ENCODE data around the gene PAM16.
A peak's percentile ranks its signal among the peaks of the same experiment; 100 is the strongest.
"Not testable (repeated sequence)": the region's sequence is repeated elsewhere in the genome, so short reads cannot be mapped to it uniquely, and the experiment has no call there.

Gene PAM16

DNA sequence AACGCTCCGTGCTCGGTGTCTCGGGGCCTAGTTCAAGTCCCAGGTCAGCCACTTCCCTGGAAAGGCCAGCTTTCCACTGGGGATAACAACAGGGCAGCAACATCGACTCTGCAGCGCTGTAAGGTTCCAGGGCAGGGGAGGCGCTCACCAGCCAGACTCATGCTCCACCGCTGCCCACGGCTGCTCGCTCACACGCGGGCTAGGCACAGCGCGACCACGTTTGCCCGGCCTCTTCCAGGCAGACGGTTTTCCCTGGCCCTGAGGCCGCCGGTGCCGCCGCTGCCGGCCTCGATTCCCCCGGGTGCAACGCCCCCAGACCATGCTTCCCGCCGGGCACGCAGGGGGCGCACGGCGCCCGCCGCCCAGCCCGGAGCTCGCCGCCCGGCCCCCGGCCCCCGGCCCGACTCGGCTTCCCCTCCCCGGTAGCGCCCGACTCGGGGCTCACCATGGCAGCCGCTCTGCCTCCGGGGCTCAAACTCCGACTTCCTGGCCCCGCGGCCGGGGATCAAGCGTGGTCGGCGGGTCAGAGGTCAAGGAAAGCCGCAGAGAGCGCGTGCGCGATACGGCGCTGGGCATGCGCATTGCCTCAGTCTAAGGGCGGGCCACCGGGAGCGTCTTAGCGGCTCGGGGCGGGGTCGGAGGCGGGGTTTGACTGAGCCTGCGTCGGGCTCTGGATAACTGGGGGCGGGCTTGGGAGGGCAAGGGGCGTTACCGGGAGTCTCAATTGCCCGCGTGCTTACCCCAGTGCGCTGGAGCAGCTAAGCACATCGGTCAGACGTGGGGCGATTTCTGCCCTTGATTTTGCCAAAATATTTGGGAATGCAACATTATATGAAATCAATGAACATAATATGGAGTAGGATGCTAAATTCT is at the start of gene PAM16:
Gene PAM16 (minus strand): TSS at position 535 of the 873 bp plus-strand sequence. CDS start 87 bp downstream, at position 448.
- peak; percentile 93 for DNase-seq

DNA sequence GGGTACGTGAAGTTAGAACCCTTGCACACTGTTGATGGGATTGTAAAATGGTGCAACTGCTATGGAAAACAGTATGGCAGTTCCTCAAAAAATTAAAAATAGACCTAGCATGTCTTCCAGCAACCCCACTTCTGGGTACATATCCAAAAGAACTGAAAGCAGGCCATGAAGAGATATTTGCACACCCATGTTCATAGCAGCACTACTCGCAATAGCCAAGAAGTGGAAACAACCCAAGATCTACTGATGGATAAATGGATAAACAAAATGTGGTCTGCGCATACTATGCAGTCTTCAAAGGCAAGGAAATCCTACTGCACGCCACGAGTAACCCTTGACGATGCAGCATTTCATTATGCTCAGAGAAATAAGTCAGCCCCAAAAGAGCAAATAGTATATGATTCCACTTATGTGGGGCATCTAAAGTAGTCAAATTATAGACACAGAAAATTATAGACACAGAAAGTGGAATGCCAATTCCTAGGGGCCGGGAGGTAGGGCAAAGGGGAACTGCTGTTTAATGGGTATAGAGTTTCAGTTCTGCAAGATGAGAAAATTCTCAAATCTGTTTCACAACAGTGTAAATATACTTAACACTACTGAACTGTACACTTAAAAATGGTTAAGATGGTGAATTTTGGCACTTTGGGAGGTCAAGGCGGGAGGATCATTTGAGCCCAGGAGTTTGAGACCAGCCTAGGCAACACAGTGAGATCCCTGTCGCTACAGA is 48.0 kb upstream of the PAM16 start:
- no peak for DNase-seq

- DNase-seq, result no peak
Measured at GRCh38 chr16:4395055-4395726, 44.1 kb upstream of the PAM16 start.

- DNase-seq, result not testable (repeated sequence)
Measured at GRCh38 chr16:4393850-4394249, 42.7 kb upstream of the PAM16 start.

GRCh38 chr16:4393240-4393600 is 42.1 kb upstream of the PAM16 start:
- no peak for DNase-seq

DNA sequence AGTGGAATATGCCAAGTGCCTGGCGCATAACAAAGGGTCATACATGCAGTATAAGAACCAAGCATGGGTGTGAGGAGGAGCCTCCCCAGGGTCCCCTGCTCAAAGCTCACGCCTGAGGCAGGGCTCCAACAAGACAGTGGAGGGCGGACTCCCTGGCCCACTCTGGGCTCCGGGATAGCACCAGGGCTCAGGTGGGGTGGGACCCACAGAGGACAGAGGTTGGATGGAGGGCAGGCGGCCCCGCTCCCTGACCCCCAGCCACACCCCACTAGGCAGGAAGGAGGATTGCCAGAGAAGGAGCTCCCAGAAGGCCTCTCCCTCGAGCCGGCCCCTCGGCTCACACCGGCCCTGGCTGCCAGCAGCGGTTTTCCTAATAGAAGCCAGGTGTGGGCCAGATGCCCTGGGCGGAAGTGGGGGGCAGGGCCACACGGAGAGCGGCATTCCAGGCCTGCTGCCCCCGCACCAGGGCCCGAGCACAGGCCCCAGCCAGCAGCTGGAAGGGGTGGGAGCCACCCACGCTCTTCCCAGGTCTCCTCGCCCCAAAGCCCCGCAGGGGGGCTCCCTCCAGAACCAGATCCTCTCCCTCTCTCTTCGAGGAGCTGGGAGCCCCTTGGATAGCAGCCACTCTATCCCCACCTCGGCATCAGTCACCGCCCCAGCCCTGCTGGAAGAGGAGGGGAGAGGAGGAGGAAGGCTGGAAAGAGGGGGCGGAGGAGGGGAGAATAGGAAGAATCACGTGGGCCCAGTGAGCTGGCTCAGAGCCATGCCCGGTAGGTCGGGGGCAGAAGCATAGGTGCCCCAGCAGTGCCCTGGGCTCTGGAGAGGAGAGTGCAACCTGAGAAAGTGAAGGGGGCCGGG is 41.5 kb upstream of the PAM16 start:
- peak; percentile 96 for DNase-seq

- no peak for DNase-seq
Measured at GRCh38 chr16:4391631-4392381, 40.7 kb upstream of the PAM16 start.

DNA sequence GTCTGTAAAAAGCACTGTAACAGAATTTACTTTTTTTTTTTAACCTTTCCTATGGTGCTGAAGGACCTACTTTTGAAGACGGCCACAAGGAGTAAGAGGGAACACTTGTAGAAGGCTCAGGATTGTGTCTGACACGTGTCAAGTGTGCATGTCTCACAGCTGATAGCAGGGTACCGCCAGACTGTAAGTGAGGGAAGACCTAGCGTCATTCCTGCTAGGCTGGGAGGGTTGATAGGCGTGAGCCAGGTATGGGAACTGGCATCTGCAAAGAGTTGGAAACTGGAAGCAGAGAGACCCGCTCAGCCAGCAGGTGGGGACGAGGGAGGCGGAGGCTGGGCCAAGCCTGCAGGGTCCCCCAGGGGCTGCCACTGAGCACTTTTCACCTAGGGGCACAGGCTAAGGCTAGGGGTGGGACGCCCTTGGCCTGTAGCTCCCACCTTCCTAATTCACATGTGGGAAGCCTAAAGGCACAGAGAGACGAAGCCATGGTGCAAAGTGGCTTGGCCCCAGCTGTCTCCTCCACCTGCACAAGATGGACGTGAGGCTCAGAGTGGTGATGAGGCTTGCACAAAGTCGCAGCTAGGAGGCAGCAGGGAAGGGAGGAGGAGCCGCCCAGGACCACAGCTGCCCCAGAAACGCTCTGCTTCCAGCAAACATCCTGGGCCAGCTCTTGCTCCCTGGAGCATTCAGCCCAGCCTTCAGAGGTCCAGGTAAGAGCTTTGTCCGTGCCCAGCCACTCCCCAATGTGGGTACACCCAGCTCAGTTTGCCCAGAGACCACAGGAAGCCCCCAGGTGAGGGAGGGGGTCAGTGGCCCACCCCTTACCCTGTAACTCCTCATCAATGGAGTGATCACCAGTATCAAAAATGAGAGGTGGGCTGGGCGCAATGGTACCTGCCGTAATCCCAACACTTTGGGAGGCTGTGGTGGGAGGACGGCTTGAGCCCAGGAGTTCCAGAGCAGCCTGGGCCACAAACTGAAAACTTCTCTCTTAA is 39.4 kb upstream of the PAM16 start:
- DNase-seq, result no peak

- DNase-seq, result no peak
Measured at GRCh38 chr16:4389051-4389955, 38.2 kb upstream of the PAM16 start.

- DNase-seq, result peak; percentile 52
Measured at GRCh38 chr16:4388271-4389021, 37.3 kb upstream of the PAM16 start.

DNA sequence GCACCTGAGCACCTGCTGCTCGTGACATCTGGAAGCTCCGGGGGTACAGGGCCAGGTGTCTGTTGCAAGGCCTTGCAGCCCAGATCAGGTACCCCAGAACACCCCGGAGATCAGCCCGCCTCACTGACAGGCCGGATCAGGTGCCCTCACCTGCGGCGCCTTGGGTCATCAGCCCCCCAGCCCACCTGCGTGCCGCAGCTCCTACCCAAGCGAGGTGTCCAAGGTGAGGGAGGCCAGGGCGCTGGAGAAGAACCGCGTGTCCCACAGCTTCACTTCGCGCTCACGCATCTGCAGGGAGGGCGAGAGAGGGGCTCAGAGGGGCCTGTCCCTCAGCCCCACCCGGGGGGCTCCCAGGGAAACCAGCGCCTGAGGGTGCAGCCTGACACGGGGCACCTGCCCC is 36.7 kb upstream of the PAM16 start:
- no peak for DNase-seq

GRCh38 chr16:4386951-4387565 is 35.9 kb upstream of the PAM16 start:
- peak; percentile 49 for DNase-seq

GRCh38 chr16:4386451-4386805 is 35.3 kb upstream of the PAM16 start:
- peak; percentile 37 for DNase-seq

DNA sequence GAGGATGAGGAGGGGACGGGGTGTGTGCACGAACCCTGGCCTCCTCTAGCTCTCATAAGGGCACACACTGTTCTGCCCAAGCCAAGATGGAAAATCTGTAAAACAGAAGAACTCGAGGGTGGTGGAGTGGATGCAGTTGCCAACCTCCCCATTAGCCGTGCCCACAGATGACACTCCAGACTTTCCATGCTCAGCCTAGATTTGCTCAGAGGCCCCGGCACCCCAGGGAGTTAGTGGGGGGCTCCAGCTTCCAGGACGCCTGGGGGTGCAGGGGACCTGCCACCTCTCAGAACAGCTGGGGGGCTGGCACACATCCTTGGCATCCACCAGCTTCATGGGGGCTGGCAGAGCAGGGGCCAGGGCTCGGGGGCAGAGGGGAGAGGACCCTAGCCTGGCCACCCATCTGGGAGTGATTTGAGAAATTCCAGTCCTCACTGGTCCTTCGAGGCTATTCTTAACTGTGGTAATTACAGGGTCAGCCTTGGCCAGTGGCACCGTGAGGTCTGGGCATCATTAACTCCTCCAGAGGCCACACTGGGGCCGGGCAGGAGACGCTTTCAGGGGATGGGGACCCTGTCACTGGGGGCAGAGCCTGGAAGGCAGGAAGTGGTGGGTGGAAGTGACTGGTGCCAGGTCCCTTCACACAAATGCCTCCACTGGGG is 34.8 kb upstream of the PAM16 start:
- no peak for DNase-seq

DNA sequence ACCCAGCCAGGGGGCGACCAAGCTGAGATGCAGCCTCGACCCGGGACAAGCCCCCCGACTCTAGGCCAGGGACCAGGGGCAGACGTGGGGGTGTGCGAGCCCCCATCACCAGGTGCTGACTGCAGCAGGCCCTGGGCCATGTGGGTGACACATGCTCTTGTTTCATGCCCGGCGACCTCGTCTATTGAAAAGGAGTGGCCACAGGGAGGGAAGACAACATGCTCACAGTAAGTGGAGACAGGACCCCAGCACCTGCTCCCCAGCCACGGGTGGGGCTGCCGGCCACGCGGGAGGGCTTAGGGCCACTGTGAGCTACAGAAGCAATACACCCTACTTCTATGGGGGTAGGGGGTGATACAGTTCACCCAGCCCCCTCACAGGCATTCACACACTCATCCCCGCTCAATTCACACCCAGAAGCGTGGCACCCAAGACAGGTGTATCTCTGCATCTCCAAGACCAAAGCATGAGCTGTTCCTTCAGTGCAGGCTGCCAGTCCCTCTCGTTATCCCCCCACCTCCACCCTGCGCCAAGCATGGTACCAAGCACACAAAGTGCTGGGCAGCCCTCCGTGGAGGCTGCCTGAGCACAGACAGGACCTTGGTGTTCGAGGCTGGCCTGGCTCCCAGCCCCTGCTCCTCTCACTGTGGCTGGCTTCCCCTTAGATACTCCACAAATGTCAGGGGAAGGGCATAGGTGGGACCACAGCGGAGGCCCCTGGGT is 34.1 kb upstream of the PAM16 start:
- DNase-seq, result no peak

DNA sequence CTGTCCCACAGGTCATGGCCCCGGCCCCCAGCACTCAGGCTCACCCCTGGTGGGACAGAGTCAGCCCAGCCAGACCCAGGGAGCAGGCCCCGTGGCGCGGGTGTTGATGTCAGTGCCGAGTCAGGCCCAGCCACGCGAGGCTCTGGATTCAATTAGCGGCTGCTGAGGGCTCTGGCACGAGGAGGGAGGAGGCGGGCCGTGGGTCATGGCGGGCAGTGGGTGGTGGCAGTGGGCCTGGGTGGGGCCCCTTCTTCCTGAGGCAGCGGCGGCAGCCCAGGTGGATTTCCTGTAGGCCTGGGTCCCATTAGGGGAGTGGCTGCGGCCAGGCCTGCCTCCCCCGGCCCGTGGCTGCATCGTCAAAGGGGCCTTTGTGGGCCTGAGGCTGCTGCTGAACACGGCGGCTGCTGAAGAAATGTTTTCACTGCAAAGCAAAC is 33.4 kb upstream of the PAM16 start:
- DNase-seq, result peak; percentile 70

Data from fibroblast of upper back skin (primary cell).